HG02981 (cell line): ENCODE data around the gene AASDHPPT.
A peak's percentile ranks its signal among the peaks of the same experiment; 100 is the strongest.

Experiments used
- ATAC-seq: cut with Tn5 transposase; IDR thresholded peaks from one replicate; pipeline ENCODE4 v1.9.1; 2021; ENCODE audit warnings: mild to moderate bottlenecking, moderate library complexity; ENCODE audit not compliant: unreplicated experiment

AASDHPPT gene

GRCh38 chr11:106086135-106086534 is 8.7 kb downstream of the AASDHPPT start:
- no peak for ATAC-seq

GRCh38 chr11:106086850-106087249 is 9.4 kb downstream of the AASDHPPT start:
- no peak for ATAC-seq

- ATAC-seq: peak; percentile 29
Observed at GRCh38 chr11:106087815-106088435, 10.5 kb downstream of the AASDHPPT start.

GRCh38 chr11:106088896-106089295 is 11.4 kb downstream of the AASDHPPT start:
- no peak for ATAC-seq

- peak; percentile 98 for ATAC-seq
Observed at GRCh38 chr11:106091480-106092123, 14.1 kb downstream of the AASDHPPT start.

- ATAC-seq: no peak
Observed at GRCh38 chr11:106092446-106092845, 15.0 kb downstream of the AASDHPPT start.

GRCh38 chr11:106098893-106099553 is 21.6 kb downstream of the AASDHPPT start:
- ATAC-seq: no peak

- no peak for ATAC-seq
Observed at GRCh38 chr11:106101370-106101769, 23.9 kb downstream of the AASDHPPT start.

- ATAC-seq: no peak
Observed at GRCh38 chr11:106101819-106102218, 24.4 kb downstream of the AASDHPPT start.

- no peak for ATAC-seq
Observed at GRCh38 chr11:106105986-106106385, 28.5 kb downstream of the AASDHPPT start.

- no peak for ATAC-seq
Observed at GRCh38 chr11:106121570-106122320, 44.3 kb downstream of the AASDHPPT start.

GRCh38 chr11:106127604-106128003 is 50.1 kb downstream of the AASDHPPT start:
- ATAC-seq: no peak

GRCh38 chr11:106128740-106129139 is 51.3 kb downstream of the AASDHPPT start:
- ATAC-seq: no peak

GRCh38 chr11:106131998-106132397 is 54.5 kb downstream of the AASDHPPT start:
- ATAC-seq: no peak

GRCh38 chr11:106132582-106133354 is 55.3 kb downstream of the AASDHPPT start:
- no peak for ATAC-seq

GRCh38 chr11:106133529-106133928 is 56.1 kb downstream of the AASDHPPT start:
- ATAC-seq: no peak

- no peak for ATAC-seq
Observed at GRCh38 chr11:106137061-106137460, 59.6 kb downstream of the AASDHPPT start.

GRCh38 chr11:106137758-106138157 is 60.3 kb downstream of the AASDHPPT start:
- ATAC-seq: no peak
